NCI-H69 (cell line): ENCODE results near the gene ANAPC5.
"Not testable (repeated sequence)": the region's sequence is repeated elsewhere in the genome, so short reads cannot be mapped to it uniquely, and the experiment has no call there.

Experiments used
- DNase-seq: peaks from one replicate; lab custom pipeline; 2025; lab: John Stamatoyannopoulos, UW

The ANAPC5 gene

DNA sequence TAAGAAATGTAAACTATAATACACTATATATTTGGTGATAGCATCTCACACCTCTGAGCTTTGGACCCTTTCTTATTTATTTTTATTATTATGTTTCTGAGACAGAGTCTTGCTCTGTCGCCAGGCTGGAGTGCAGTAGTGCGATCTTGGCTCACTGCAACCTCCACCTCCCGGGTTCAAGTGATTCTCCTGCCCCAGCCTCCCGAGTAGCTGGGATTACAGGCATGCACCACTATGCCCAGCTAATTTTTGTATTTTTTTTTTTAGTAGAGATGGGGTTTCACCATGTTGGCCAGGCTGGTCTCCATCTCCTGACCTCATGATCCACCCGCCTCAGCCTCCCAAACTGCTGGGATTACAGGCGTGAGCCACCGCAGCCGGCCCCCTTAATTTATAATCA is 44.8 kb downstream of the ANAPC5 start:
- not testable (repeated sequence) for DNase-seq

DNA sequence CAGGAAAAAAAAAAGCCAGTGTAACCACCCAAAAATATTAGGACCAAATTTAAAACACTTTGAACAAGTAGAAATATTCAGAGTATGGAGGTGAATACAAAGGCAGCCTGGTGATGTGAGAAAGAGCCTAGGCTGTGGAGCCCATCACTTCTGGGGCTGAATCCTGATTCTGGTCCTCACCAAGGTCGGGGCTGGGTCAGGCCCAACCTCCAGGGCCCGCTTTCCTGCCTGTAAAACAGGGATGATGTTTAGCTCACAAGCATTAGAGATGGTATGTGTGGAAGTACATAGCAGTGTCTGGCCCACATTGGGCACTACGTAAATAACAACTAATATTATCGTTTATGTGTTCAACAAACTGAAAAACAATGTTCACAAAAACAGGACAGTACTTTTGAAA is 47.9 kb downstream of the ANAPC5 start:
- DNase-seq = no peak

DNA sequence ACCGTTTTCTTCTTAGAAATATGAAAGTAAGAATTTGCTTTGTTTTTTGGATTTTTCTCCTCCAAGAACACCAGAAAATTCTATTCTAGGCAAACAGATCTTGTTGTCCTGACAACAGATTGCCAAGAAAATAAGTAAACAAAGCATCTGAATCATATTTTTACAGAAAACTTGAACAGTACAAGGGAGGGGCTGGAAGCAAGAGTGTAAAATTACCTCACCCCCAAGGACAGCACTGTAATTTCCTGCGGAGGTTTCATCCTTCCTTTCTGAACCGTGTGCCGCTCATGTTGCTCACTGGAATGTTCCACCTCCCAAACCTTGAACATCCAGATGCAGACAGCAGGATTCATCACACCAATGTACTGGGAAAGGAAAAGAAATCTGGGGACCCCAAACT is 50.3 kb downstream of the ANAPC5 start:
- no peak for DNase-seq

DNA sequence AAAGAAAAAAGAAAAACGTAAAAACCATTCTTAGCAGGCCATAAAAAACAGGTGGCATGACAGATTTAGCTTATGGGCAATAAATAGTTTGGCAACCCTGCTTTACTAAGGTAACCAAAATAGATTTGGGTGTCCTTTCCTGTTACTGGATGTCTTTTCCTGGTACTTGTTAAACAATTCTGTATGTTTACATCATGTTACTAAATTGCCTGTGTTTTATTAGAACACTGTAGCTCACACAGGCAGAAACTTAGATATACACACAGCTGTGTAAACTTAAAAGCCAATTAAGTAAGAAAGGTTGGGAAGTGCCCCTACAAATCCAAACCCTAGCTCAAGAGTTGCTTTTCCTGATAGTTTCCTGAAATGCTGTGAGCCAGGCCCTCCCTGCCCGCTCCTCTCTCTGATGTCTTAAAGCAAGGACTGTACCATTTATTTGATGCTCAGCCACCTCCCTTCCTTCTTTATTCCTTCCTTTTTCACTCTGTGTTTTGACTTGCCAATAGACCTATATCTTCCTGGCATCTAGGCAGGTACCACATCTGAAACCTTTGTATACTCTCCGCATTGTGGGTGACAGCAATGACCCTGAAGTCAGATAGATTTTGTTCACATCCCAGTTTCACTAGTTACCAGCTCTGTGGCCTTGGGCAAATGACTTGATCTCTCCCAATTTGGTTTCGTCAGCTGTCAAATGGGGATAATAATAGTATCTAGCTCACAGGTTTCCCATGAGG is 52.0 kb downstream of the ANAPC5 start:
- DNase-seq = peak; percentile 81

DNA sequence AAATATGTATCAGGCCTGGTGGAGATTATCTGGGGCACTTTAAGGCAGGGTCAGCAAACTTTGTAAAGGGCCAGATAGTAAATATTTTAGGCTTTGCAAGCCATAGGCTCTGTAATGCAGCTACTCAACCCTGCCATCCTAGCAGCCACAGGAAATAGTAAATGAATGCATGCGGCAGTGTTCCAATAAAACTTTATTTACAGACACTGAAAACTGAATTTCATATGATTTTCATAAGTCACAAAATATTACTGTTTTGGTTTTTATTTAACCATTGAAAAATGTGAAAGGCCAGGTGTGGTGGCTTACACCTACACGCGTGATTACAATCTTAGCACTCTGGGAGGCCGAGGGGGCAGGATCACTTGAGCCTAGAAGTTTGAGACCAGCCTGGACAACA is 52.5 kb downstream of the ANAPC5 start:
- peak; percentile 60 for DNase-seq

DNA sequence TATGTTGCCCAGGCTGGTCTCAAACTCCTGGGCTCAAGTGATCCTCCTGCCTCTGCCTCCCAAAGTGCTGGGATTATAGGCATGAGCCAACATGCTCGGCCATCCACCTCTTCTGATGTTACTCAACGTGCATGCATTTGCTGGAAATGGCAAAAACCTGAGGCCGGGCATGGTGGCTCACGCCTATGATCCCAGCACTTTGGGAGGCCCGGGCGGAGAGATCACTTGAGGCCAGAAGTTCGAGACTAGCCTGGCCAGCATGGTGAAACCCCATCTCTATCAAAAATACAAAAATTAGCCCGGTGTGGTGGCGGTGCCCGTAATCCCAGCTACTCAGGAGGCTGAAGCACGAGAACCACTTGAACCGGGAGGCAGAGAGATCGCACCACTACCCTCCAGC is 53.8 kb downstream of the ANAPC5 start:
- not testable (repeated sequence) for DNase-seq

DNA sequence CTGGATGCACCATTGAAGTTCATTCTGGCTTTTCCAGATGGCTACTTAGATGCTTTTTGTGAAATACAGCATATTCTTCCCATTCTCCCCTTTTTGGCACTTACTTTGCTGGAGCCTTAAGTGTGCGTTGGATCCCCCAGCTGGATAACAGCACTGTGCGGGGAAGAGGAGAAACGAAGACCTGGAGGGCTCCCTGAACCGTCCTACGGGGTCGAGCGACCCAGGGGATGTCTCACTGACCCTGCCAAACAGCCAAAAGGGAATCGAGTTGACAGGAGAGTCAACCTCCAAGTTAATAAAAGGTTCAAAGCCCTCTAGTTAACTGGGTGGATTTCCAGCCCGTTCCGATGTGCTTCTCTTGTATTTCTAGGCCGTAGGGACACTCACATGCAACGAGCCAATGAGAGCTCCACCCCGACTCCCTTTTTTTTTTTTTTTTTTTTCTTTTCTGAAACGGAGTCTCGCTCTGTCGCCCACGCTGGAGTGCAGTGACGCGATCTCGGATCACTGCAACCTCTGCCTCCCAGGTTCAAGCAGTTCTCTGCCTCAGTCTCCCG is 54.7 kb downstream of the ANAPC5 start:
- DNase-seq = peak; percentile 70

DNA sequence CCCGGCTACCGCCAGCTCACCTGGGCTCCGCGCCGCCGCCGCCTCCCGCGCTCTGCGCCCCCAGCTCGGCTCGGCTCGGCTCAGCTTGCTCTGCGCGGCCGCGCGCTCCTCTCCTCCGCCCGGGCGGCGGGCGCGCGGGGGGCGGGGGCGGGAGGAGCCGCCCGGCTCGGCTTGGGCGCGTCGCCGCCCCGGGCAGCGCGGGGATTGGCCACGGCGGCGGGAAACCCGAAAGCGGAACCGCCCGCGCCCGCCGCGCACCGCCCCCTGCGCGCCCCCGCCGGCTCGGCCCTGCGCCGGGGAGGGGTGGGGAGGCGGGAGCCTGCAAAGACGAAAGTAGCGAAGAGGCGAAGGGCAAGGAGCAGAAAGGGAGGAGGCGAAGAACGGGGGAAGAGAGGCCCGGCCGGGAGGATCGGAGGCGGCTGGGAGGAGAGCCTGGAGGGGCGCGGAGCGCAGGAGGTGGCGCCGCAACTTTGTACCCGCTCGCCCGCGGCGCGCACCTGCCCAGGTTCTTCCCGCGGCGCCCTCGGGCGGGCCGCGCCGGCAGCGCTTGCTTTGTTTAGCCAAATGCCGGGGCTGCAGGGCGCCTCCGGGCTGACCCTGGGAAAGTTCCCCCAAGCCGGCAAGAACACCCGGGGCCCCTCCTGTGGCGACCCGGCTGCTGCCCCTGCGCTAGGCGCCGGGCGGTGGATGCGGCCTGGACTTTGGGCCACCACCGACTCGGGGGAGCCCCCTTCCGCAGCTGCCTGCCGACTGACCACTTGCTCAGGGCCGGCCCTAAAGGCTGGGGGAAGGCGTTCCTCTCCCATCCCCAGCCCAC is 55.4 kb downstream of the ANAPC5 start, which contains the start of gene CAMKK2:
TSS of gene CAMKK2 (minus strand) at position 92 of the 817 bp plus-strand sequence. CDS start 22,183 bp downstream, outside the sequence.
- DNase-seq = peak; percentile 97

DNA sequence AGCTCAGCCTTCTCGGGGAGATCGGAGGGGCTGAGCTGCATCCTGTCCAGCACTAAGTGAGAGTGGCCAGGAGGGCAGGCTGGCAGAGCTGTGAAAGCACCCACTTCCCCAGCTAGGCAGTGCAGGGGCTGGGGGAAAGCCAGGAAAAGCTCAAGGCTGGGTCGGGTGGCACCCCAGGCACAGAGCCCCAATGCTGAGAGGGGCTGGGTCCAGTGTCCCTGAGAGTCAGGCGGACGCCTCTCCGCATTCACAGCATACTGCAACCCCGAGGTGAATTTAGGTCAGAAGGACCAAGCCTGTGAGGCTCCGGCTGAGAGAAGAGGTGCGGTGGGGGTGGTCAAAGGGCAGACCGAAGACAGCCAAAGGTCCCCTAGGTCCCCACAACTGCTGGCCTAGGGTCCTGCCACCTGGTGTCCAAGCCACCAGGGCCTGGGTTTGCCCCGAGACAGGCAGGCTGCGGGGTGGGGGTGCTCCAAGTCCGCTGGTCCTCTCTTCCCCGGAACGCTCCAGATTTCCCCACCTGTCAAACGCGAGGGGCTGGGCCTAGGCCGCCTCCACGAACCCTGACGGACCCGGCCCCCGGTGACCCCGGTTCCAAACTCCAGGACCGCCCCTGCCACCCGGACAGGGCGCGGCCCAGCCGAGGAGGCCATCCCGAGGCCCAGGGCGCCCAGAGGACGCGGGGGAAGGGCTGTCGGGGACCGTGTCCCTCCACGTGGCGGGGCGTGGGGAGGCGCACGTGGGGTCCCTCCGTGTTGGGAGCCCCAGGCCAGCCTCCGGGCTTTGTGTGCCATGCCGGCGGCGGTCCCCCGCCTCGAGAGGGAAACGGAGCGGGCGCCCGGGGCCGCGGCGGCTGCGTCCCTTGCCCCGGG is 56.2 kb downstream of the ANAPC5 start:
- DNase-seq = peak; percentile 57

DNA sequence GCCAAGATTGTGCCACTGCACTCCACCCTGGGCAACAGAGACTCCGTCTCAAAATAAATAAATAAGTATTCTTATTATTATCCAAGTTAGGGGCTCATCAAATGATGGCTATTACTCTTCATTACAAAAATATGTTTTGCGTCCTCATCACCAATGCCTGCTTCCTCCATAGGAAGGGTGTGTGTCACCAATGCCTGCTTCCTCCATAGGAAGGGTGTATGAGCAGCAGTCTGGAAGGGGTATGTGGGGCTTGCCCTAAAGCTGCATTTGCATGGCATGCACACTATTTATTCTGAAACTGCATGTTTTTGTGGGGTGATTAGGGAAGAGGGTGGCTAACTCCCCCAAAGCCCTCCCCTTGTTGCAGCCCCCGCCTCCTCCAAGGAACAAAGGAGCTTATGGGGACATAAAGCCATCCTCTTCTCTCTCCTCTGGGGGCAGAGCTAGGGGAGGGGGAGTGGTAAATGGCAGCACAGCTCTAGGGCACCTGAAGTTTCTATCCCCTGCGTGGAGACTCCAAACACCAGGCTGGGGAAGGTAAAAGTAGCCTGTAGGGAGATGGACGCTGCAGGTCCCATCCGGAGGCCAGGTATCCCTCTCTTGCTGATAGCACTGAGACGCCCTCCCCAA is 57.0 kb downstream of the ANAPC5 start:
- DNase-seq = peak; percentile 57

DNA sequence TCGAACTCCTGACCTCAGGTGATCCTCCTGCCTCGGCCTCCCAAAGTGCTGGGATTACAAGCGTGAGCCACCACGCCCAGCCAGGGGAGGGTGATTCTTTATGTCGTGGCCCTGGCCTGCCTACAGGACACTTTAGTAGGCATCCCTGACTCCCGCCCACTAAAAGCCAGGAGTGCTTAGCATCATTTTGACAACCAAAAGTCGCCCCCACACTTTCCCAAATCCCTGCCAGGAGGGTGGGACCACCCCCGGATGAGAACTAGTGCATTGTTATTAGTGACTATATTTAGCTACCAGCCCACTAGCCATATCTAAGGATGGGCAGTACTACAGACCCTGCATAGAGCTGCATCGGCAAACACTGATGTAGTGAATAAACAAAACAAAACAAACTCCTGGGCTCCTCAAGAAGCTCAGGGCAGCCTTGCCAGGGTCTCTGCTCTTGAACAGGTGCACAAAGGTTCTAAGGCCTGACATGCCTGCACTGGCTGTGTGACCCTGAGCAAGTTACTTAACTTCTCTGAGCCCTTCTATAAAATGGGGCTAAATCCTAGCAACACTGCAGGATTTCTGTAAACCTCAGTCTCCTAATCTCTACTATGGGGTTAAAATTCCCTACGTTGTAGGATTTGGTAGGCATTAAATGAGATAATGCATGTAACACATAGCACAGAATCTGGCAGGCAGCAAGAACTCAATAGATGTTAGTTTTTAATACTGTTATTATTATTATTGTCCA is 57.9 kb downstream of the ANAPC5 start:
- DNase-seq = no peak

DNA sequence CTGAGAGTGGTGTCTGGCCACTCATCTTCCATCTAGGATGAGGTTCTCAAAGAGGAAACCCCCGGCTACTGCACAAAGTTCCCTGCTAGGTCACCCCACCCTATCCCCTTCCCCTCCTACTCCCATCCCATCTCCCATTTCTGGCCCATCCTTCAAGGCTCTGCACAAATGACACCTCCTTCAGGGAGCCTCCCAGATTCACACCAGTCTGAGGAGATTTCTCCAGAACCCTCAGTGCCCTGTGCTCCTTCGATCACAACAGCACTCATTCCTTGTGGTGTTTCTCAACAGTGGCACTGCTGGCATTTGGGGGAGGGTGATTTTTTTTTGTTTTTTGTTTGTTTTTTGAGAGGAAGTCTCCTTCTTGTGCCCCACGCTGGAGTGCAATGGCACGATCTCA is 58.6 kb downstream of the ANAPC5 start:
- DNase-seq = no peak

DNA sequence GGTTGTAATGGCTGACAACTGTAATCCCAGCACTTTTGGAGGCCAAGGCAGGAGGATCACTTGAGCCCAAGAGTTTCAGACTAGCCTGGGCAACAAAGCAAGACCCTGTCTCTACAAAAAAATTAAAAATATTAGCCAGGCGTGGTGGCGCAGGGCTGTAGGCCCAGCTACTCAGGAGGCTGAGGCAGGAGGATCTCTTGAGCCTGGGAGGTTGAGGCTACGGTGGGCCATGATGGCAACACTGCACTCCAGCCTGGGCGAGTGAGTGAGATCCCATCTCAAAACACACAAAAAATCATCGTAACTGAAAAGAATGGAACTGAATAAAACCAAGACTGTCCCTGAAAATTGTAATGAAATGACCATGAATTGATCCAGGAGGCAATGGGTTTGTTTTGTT is 61.8 kb downstream of the ANAPC5 start:
- no peak for DNase-seq

DNA sequence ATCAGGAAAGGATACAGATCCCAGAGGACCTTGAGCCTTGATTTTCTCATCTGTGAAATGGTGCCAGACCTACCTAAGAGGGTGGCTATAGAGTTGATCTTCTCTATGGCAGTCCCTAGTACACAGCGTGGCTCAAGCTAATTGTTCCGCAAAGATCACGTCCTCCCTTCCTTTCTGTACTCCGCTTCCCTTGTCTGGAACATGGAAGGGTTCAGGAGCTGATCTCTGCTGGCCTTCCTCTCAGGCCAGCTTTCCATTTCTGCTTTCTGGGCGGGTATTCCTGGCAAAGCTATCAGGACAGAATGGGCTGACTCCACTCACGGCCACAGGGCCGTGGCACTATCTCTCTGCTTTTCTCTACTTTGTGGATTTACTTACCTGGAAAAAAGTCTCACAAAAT is 62.2 kb downstream of the ANAPC5 start:
- DNase-seq = no peak

DNA sequence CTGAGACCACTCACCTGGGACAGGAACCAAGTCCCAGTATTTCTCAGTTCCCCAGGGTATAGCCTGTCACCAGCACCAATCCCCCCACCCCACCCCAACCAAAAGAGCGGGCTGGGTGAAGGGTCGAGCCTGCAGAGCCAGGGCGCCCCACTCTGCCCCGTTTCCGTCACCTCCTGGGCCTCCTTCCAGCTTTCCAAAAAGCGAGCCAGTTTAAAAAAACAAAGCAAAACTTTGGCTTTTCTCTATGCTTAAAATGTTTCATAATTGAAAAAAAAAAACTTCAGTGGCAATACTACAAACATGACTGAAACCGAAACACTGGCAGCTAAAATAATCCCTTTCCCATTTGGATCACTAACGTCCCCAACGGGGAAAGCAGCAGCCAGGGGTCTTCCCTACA is 63.2 kb downstream of the ANAPC5 start:
- no peak for DNase-seq

DNA sequence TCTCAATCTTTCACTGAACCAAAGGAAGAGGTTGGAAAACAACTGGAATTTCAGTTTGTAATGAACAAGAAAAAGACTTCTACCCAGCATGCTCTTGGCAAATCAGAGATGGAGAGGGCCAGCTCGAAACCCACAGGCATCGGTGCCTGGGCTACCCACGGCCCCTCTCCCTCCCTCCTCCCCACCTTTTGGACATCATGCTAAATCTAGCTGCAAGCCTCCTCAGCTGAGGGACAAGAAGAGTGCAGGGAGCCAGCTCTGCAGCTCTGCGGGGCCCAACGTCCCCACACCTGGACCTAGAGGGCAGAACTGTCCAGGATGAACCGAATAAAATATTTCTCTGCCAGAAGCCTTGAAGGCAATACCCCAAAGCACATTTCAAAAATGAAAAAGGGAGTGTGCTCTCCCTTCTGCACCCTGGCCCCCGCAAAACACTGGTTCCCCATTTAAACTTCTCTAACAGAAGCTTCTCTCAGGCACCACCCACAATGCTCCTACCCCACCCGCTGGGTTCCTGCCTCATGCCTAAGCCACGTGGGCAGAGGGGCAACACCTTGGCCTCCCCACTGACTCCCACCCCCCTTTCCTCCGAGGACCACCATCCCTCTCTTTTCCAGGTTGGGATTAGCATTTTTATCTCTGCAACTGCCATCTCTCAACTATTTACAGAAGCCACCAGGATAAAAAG is 63.9 kb downstream of the ANAPC5 start:
- DNase-seq = no peak

DNA sequence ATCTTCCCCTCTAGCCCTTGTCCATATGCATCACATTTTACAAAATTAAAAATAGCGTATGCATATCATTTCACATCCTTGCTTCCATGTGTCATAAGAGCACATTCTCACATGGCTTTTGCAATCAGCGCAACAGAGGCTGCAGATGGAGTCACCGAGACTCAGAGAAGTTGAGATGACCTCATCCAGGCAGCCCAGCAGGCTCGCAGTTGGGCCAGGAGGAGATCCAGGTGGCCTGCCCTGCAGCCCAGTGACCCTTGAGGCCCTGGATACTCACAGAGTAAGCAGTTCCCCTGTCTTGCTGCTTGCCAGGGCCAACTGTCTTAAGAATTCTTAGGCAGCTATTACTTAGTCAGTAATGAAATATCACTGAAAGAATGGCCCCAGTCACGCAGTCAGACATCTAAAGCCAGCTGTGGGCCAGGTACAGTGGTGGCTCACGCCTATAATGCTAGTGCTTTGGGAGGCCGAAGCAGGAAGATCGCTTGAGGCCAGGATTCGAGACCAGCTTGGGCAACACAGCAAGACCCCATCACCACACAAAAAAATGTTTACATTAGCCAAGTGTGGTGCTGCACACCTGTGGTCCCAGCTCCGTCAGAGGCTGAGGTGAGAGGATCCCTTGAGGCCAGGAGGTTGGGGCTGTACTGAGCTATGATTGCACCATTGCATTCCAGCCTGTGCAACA is 64.8 kb downstream of the ANAPC5 start:
- DNase-seq = no peak

DNA sequence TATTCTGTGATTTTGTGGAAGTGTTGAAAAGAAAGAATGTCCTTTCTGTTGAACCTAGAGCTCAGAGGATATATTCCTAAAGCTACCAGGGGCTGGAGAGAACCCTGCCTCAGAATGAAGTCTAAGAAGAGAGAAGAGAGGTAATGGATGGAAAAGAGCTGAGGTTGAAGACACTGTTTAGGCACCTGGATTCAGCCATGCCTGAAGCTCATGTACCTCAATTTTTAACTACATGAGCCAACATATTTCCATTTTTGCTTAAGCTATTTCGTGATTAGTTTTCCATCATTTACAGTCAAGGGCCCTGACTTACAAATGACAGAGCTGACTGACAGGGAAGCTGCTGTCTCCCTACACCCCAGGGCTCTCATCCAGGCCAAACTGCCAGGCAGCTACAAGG is 66.4 kb downstream of the ANAPC5 start:
- DNase-seq = no peak

DNA sequence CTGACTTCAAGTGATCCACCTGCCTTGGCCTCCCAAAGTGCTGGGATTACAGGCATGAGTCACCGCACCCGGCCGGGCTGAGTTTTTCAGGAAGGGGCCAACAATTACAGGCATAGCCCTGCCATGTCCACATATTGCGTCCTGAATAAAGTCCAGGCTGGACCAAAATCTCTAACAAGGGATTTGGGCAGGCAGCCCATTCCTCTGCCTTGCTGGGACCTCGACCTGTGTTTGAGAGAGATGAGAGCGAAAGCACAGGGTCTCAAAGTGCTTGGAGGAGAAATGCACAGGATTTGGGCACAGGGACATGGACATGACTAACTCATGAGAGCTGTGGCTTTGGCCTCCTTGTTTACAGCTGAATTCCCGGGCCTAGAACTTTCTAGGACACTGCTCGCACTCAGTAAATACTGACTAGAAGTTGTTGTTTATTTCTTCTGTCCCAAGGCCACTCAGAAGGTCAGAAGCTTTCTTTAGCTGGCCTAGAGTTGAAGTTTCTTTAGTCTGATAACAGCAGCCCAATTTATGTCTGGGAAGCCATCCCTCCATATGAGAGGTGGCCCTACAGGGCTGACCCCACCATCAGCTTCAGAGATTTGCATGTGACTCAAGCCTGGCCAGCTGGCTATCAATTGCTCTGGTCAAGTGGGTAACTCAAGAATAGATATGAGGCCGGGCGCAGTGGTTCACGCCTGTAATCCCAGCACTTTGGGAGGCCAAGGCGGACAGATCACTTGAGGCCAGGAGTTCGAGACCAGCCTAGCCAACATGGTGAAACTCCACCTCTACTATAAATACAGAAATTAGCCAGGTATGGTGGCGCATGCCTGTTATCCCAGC is 67.4 kb downstream of the ANAPC5 start:
- DNase-seq = no peak
